Adrenal gland (tissue), 5 donors: ENCODE results near the gene SPATA33.

Experiments
- POLR2A ChIP-seq, 2 donors: fragments of 450-650 bp; IDR thresholded peaks; one replicate each; pipeline ENCODE4 v1.6.1; 2017; ENCODE audit warnings: antibody characterized with exemption in 2 of 2, mild to moderate bottlenecking in 2 of 2, moderate library complexity in 1 of 2
- TF ChIP-seq, protein P1 (sequence below), 6 experiments: fragments of 450-650 bp in 4 of 6; fragments of 200-600 bp in 2 of 6; sonication (generic) in 1 of 6; IDR thresholded peaks; 1 replicate in 5 of 6; 2 replicates in 1 of 6; pipeline versions ENCODE4 v1.5.1 to v1.8.0; 2016 to 2021; ENCODE audit warnings: antibody characterized with exemption in 6 of 6, mild to moderate bottlenecking in 2 of 6, moderate library complexity in 1 of 6
- donor health status: DM: no; HTN: no; CAD: no.

DNA sequence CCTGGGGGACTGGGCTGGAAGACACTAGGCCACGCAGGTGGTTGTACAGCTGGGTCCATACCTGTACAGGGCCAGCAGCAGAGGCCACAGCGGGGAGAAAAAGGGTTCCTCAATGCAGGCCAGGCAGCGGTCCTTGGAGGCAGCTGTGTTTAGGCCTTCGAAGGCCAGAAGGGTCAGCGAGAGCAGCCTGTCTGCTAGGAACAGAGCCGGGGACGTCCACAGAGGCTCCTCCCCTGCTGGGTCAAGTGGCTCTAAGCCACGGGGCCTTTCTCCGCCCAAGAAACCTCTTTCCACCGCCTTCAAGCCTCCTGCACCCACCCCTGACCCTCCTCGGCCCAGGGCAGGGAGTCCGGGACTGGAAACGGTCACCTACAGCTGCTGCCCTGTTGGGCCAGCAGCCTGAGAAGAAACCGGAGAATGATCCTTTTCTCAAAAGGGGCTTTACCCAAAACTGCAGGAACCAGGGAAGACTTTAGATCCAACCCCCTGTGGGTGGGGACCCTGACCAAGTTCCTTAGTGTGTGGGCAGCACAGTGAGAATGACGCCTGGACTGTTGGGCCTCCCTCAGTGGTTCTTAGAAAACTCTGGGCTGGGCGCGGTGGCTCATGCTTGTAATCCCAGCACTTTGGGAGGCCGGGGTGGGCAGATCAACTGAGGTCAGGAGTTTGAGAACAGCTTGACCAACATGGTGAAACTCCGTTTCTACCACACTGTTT lies 52.2 kb downstream of the SPATA33 start:
- TF ChIP-seq, protein P1, sequence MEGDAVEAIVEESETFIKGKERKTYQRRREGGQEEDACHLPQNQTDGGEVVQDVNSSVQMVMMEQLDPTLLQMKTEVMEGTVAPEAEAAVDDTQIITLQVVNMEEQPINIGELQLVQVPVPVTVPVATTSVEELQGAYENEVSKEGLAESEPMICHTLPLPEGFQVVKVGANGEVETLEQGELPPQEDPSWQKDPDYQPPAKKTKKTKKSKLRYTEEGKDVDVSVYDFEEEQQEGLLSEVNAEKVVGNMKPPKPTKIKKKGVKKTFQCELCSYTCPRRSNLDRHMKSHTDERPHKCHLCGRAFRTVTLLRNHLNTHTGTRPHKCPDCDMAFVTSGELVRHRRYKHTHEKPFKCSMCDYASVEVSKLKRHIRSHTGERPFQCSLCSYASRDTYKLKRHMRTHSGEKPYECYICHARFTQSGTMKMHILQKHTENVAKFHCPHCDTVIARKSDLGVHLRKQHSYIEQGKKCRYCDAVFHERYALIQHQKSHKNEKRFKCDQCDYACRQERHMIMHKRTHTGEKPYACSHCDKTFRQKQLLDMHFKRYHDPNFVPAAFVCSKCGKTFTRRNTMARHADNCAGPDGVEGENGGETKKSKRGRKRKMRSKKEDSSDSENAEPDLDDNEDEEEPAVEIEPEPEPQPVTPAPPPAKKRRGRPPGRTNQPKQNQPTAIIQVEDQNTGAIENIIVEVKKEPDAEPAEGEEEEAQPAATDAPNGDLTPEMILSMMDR (IDR thresholded peaks at IDR 0.05), result no peak
- TF ChIP-seq POLR2A (IDR thresholded peaks at IDR 0.05), result no peak
